ENCODE results near the gene AKAP1.

- TF ChIP-seq EZH2 (IDR thresholded peaks at IDR 0.05; ENCODE audit: low read length, missing control alignments) = no peak
- no peak for TF ChIP-seq CTCF (conservative IDR thresholded peaks at IDR 0.05 in 1 of 2, IDR thresholded peaks at IDR 0.05 in 1 of 2; ENCODE audit: low read depth in 1 of 2, low read length in 2 of 2)
Measured at GRCh38 chr17:57140316-57140715, 55.3 kb downstream of the AKAP1 start.
